A549 (cell line): ENCODE data around the gene EMID1. TPM values are rescaled to one million over a fixed set of nuclear protein-coding genes. Genes with fewer than 3 reads are reported as not detected.

ENCODE experiments used
- ATAC-seq, 2 experiments: fragments of 200-7000 bp in 1 of 2; fragments of >200 bp in 1 of 2; cut with Nextera tagmentation in 1 of 2; cut with Tn5 transposase in 1 of 2; 3 replicates each; pipeline versions ENCODE4 v1.8.0 to v1.9.1; 2018 to 2020; ENCODE audit warnings: mild to moderate bottlenecking in 1 of 2, moderate library complexity in 1 of 2
- CTCF ChIA-PET: fragments of 300-600 bp; sonication (Branson Sonifier 250); formaldehyde crosslinking; extraction: SDS; loops from one replicate; lab custom pipeline; 2021; ENCODE audit warnings: antibody characterized with exemption, inconsistent platforms; lab: Yijun Ruan, JAX
- POLR2A ChIA-PET: fragments of 350-600 bp; formaldehyde crosslinking; extraction: SDS; loops from one replicate; lab custom pipeline; 2021; ENCODE audit warnings: antibody characterized with exemption, inconsistent platforms; lab: Yijun Ruan, JAX
- DNase-seq, 2 experiments: peaks; one replicate each; pipeline versions ENCODE4 v3.0.0 to v3.0.0-alpha.2; 2011 to 2016; ENCODE audit warnings: low read depth in 1 of 2, low spot score in 1 of 2
- FAIRE-seq: peaks from 2 replicates; lab custom pipeline; 2011; peaks lifted over from hg19 to GRCh38; lab: Jason Lieb, UNC
- H3K27ac ChIP-seq, 2 experiments: fragments of >200 bp; sonication (Bioruptor Twin); formaldehyde crosslinking; 3 replicates each; pipeline ENCODE4 v1.5.1; 2016 to 2017
- H3K4me1 ChIP-seq: fragments of >200 bp; sonication (Bioruptor Twin); formaldehyde crosslinking; 3 replicates; pipeline ENCODE4 v1.6.1; 2016
- H3K4me2 ChIP-seq: fragments of >200 bp; sonication (Bioruptor Twin); formaldehyde crosslinking; 3 replicates; pipeline ENCODE4 v1.6.1; 2016
- H3K4me3 ChIP-seq: fragments of >200 bp; sonication (Bioruptor Twin); formaldehyde crosslinking; 3 replicates; pipeline ENCODE4 v1.5.1; 2016
- H3K9me3 ChIP-seq: fragments of >200 bp; sonication (Bioruptor Twin); formaldehyde crosslinking; 3 replicates; pipeline ENCODE4 v1.6.1; 2016
- EP300 ChIP-seq, 2 experiments: fragments of >200 bp; sonication (Bioruptor Twin); formaldehyde crosslinking; IDR thresholded peaks; 2 replicates in 1 of 2; 3 replicates in 1 of 2; pipeline ENCODE4 v1.6.1; 2016 to 2017
- FOSB ChIP-seq: fragments of 250-450 bp; sonication (Bioruptor Pico); IDR thresholded peaks from 2 replicates; pipeline ENCODE4 v1.5.0; 2020; ENCODE audit warnings: mild to moderate bottlenecking, moderate library complexity
- HEYL ChIP-seq: fragments of 250-450 bp; sonication (Bioruptor Pico); IDR thresholded peaks from 2 replicates; pipeline ENCODE4 v1.8.0; 2021; ENCODE audit warnings: mild to moderate bottlenecking, moderate library complexity
- JUN ChIP-seq, 2 experiments: fragments of >200 bp; sonication (Bioruptor Twin); formaldehyde crosslinking; IDR thresholded peaks; 2 replicates in 1 of 2; 3 replicates in 1 of 2; pipeline ENCODE4 v1.6.1; 2016 to 2017
- KDM1A ChIP-seq: fragments of 200-600 bp; sonication (generic); IDR thresholded peaks from 2 replicates; pipeline ENCODE4 v1.6.1; 2016; ENCODE audit warnings: low read depth, mild to moderate bottlenecking
- KDM5A ChIP-seq: fragments of 200-600 bp; sonication (generic); IDR thresholded peaks from 2 replicates; pipeline ENCODE4 v1.6.1; 2016; ENCODE audit warnings: antibody characterized with exemption, mild to moderate bottlenecking
- MAZ ChIP-seq: fragments of 150-350 bp; IDR thresholded peaks from 2 replicates; pipeline ENCODE4 v1.6.1; 2014; ENCODE audit warnings: antibody characterized with exemption, low read depth, low read length, borderline replicate concordance
- MYC ChIP-seq: IDR thresholded peaks from 2 replicates; pipeline ENCODE4 v1.6.1; 2012; ENCODE audit warnings: mild to moderate bottlenecking, inconsistent platforms, low read length, improper control_type of control experiment, borderline replicate concordance
- NFE2L2 ChIP-seq: fragments of 150-350 bp; conservative IDR thresholded peaks from 2 replicates; pipeline ENCODE4 v1.6.1; 2014; ENCODE audit warnings: low read length
- NPAS2 ChIP-seq: fragments of 250-450 bp; sonication (Bioruptor Pico); IDR thresholded peaks from 2 replicates; pipeline ENCODE4 v1.8.0; 2022; ENCODE audit warnings: mild to moderate bottlenecking, moderate library complexity, borderline replicate concordance
- POLR2A ChIP-seq: IDR thresholded peaks from 2 replicates; pipeline ENCODE4 v1.6.1; 2012; ENCODE audit warnings: mild to moderate bottlenecking, low read length
- POLR2AphosphoS2 ChIP-seq: conservative IDR thresholded peaks from 2 replicates; pipeline ENCODE4 v1.6.1; 2012; ENCODE audit warnings: low read length, improper control_type of control experiment, inconsistent platforms
- RARB ChIP-seq: fragments of 250-450 bp; sonication (Bioruptor Pico); IDR thresholded peaks from 2 replicates; pipeline ENCODE4 v1.8.0; 2021; ENCODE audit warnings: mild to moderate bottlenecking, moderate library complexity
- RCOR1 ChIP-seq: fragments of 150-350 bp; IDR thresholded peaks from 2 replicates; pipeline ENCODE4 v1.6.1; 2014; ENCODE audit warnings: antibody characterized with exemption, low read length, low read depth
- RFX5 ChIP-seq: fragments of 450-650 bp; IDR thresholded peaks from 2 replicates; pipeline ENCODE4 v1.7.1; 2014; ENCODE audit warnings: antibody characterized with exemption, mild to moderate bottlenecking, moderate library complexity
- SREBF2 ChIP-seq: fragments of 450-650 bp; IDR thresholded peaks from 2 replicates; pipeline ENCODE4 v1.6.1; 2014; ENCODE audit warnings: mild to moderate bottlenecking, moderate library complexity
- TFCP2L1 ChIP-seq: fragments of 250-450 bp; sonication (Bioruptor Pico); IDR thresholded peaks from 2 replicates; pipeline ENCODE4 v1.5.0; 2021; ENCODE audit warnings: mild to moderate bottlenecking
- TP53 ChIP-seq: fragments of 250-450 bp; sonication (Bioruptor Pico); IDR thresholded peaks from 2 replicates; pipeline ENCODE4 v1.5.0; 2021; ENCODE audit warnings: mild to moderate bottlenecking, moderate library complexity
- ZFP36 ChIP-seq: fragments of 450-650 bp; IDR thresholded peaks from 2 replicates; pipeline ENCODE4 v1.6.1; 2014; ENCODE audit warnings: borderline replicate concordance; ENCODE audit not compliant: partially characterized antibody
- ZSCAN20 ChIP-seq: fragments of 250-450 bp; sonication (Bioruptor Pico); IDR thresholded peaks from 2 replicates; pipeline ENCODE4 v1.8.0; 2022; ENCODE audit warnings: mild to moderate bottlenecking, moderate library complexity
- whole genome bisulfite sequencing: methylation state at CpG from one replicate; pipeline ENCODE4 v1.1.6; 2017; ENCODE audit errors: missing lambda C conversion rate; 5-methylcytosine and 5-hydroxymethylcytosine counted together
- polyA plus RNA-seq, 4 experiments: library from polyadenylated mRNA; depleted of rRNA in 3 of 4; stranded (reverse); fragments of >200 nt; fragmentation: RNase III in 1 of 4; extraction: RNeasy Plus Mini Kit Qiagen cat#74134 plus additional on column Dnase treatment in 1 of 4; gene quantifications; 2 replicates in 3 of 4; 3 replicates in 1 of 4; pipeline ENCODE4 v1.2.3, GENCODE V29; 2011 to 2017
- TF ChIP-seq, protein P1 (sequence below): fragments of >200 bp; sonication (Bioruptor Twin); formaldehyde crosslinking; IDR thresholded peaks from 3 replicates; pipeline ENCODE4 v1.6.1; 2016
- TF ChIP-seq, protein P2 (sequence below): fragments of >200 bp; sonication (Bioruptor Twin); formaldehyde crosslinking; IDR thresholded peaks from 3 replicates; pipeline ENCODE4 v1.5.1; 2016
- TF ChIP-seq, protein P3 (sequence below): fragments of 450-650 bp; IDR thresholded peaks from 2 replicates; pipeline ENCODE4 v1.6.1; 2014; ENCODE audit warnings: antibody characterized with exemption
- TF ChIP-seq, protein P4 (sequence below): IDR thresholded peaks from 2 replicates; pipeline ENCODE4 v1.6.1; 2012
- TF ChIP-seq, protein P5 (sequence below): fragments of 250-450 bp; sonication (Bioruptor Pico); IDR thresholded peaks from 2 replicates; pipeline ENCODE4 v1.5.0; 2020; ENCODE audit warnings: low read depth, mild to moderate bottlenecking, moderate library complexity

EMID1 gene
- polyA plus RNA-seq, 2 of the 4 experiments (the other 2 are of a cell fraction): 0.28 TPM

DNA sequence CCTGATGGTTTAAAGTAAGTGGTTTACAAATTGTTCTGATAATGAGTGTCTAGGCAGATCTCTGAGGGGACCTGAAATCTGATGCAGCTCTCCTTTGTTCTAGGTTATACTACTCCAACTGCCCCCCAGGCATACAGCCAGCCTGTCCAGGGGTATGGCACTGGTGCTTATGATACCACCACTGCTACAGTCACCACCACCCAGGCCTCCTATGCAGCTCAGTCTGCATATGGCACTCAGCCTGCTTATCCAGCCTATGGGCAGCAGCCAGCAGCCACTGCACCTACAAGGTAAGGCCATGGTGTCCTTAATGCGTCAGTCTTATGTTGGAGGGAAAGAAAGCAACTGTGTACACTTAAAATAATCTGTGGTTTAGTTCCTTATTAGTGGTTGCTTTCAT is 72.2 kb downstream of the EMID1 start (continued):
- TF ChIP-seq, protein P1, sequence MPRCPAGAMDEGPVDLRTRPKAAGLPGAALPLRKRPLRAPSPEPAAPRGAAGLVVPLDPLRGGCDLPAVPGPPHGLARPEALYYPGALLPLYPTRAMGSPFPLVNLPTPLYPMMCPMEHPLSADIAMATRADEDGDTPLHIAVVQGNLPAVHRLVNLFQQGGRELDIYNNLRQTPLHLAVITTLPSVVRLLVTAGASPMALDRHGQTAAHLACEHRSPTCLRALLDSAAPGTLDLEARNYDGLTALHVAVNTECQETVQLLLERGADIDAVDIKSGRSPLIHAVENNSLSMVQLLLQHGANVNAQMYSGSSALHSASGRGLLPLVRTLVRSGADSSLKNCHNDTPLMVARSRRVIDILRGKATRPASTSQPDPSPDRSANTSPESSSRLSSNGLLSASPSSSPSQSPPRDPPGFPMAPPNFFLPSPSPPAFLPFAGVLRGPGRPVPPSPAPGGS: no peak

DNA sequence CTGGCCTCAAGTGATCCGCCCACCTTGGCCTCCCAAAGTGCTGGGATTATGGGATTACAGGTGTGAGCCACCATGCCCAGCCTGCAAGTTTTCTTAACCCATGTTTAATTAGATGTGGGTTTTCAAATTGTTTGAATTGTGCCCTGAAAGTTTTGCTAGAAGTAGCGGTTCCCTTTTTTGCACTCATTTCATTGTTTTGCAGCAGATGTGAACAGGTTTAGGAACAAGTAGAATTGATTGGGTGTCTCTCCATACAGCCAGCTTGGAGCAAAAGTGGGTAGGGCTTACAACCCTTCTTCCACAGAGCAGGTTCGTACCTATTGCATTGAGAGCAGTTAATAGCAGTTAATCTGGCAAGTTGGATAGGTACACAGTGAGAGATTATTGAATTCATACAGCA is 78.5 kb downstream of the EMID1 start:
- CTCF ChIA-PET: interaction anchor here (0.8 to 1.5 kb wide), 2 partner anchors 22 to 23 kb away, joined by 3 to 4 read pairs; no protein-coding TSS in a partner anchor
- TF ChIP-seq, protein P2, sequence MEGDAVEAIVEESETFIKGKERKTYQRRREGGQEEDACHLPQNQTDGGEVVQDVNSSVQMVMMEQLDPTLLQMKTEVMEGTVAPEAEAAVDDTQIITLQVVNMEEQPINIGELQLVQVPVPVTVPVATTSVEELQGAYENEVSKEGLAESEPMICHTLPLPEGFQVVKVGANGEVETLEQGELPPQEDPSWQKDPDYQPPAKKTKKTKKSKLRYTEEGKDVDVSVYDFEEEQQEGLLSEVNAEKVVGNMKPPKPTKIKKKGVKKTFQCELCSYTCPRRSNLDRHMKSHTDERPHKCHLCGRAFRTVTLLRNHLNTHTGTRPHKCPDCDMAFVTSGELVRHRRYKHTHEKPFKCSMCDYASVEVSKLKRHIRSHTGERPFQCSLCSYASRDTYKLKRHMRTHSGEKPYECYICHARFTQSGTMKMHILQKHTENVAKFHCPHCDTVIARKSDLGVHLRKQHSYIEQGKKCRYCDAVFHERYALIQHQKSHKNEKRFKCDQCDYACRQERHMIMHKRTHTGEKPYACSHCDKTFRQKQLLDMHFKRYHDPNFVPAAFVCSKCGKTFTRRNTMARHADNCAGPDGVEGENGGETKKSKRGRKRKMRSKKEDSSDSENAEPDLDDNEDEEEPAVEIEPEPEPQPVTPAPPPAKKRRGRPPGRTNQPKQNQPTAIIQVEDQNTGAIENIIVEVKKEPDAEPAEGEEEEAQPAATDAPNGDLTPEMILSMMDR: no peak
- TF ChIP-seq, protein P3, sequence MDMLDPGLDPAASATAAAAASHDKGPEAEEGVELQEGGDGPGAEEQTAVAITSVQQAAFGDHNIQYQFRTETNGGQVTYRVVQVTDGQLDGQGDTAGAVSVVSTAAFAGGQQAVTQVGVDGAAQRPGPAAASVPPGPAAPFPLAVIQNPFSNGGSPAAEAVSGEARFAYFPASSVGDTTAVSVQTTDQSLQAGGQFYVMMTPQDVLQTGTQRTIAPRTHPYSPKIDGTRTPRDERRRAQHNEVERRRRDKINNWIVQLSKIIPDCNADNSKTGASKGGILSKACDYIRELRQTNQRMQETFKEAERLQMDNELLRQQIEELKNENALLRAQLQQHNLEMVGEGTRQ: no peak
- TF ChIP-seq POLR2AphosphoS2: no peak
- no peak for TF ChIP-seq HEYL (CRISPR knock-in tag)
- TF ChIP-seq TP53: no peak
- TF ChIP-seq JUN (IDR thresholded peaks at IDR 0.05): no peak
- TF ChIP-seq FOSB (CRISPR knock-in tag): no peak
- no peak for TF ChIP-seq RARB
- Histone ChIP-seq H3K4me3 (no peak overlapping the region), H3K9me3 (no peaks in the 10 kb centered on the region), H3K4me1 (no peaks in the 10 kb centered on the region; the same call in 2 of the 3 replicates), H3K27ac (no peak overlapping the region), H3K4me2 (no peak overlapping the region)
- POLR2A ChIA-PET: interaction anchor here (0.6 kb wide), 1 partner anchor 11 kb away, joined by 3 read pairs; no protein-coding TSS in a partner anchor
- no peak for ATAC-seq
- 100% methylated on average over 3 of the region's 3 CpGs for WGBS
- FAIRE-seq: no peak
- DNase-seq: no peak

DNA sequence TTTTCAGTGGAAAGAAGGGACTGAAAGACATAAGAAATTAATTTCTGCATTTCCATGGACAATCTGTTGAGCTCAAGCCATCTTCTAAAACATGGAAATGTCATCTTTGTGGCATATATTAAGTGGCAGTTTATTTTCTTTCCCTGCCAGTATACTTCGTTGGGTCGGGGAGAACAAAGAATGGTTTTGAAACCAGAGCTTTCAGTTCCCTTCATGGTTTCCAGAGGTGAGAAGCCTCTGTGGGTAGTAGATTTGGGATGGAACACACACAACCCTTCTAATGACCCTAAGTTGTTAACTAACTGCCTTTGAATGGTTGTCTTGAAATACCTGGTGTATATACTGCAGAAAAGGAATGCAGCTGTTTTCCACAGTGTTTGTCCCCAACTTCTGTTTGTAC is 83.1 kb downstream of the EMID1 start:
- Histone ChIP-seq H3K4me3 (no peak overlapping the region), H3K9me3 (no peaks in the 10 kb centered on the region), H3K4me1 (no peaks in the 10 kb centered on the region; the same call in 2 of the 3 replicates), H3K4me2 (no peak overlapping the region), H3K27ac (no peak overlapping the region)
- POLR2A ChIA-PET: no interaction called here
- DNase-seq (no peak), FAIRE-seq (no peak), ATAC-seq (no peak)
- 78% methylated on average over 2 of the region's 2 CpGs for WGBS
- CTCF ChIA-PET: interaction anchor here (1.1 to 3.5 kb wide), 3 partner anchors 14 to 55 kb away, joined by 3 to 14 read pairs (median 3); no protein-coding TSS in a partner anchor
- TF ChIP-seq EP300 (IDR thresholded peaks at IDR 0.05) (no peak), FOSB (CRISPR knock-in tag) (no peak), MAZ (no peak), JUN (IDR thresholded peaks at IDR 0.05) (no peak), TP53 (no peak), NFE2L2 (no peak), ZSCAN20 (CRISPR knock-in tag) (no peak), KDM5A (no peak), POLR2A (no peak), SREBF2 (no peak), MYC (no peak), TFCP2L1 (CRISPR knock-in tag) (no peak), RFX5 (no peak)

DNA sequence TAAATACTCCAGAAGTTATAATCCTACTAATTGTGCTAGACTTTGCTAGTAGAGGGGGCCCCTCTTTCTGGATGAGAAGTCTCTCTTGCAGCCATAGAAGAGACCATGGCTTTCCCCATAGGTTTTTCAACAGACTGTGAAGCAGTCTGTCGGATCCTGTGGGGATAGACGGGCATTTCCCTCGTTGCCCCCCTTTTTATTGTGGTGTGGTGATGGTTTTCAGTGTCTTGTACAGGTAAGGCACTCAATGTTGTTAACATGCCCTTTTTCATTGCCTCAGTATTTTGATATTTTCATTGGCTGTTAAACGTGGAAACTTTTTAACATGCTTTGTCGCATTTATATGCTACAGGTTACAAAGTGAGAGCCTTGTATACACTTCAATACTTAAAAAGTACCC is 84.4 kb downstream of the EMID1 start:
- no peak for DNase-seq
- FAIRE-seq: no peak
- ChIA-PET POLR2A (no interaction called here), CTCF (interaction anchor here (0.6 to 1.9 kb wide), 2 partner anchors 16 to 69 kb away, joined by 3 to 4 read pairs; no protein-coding TSS in a partner anchor)
- Histone ChIP-seq H3K4me2 (no peak overlapping the region), H3K4me1 (no peaks in the 10 kb centered on the region; the same call in 2 of the 3 replicates), H3K4me3 (no peak overlapping the region), H3K9me3 (no peaks in the 10 kb centered on the region), H3K27ac (no peak overlapping the region)
- 93% methylated on average over 5 of the region's 5 CpGs for whole genome bisulfite sequencing
- ATAC-seq: no peak
- TF ChIP-seq, protein P4, sequence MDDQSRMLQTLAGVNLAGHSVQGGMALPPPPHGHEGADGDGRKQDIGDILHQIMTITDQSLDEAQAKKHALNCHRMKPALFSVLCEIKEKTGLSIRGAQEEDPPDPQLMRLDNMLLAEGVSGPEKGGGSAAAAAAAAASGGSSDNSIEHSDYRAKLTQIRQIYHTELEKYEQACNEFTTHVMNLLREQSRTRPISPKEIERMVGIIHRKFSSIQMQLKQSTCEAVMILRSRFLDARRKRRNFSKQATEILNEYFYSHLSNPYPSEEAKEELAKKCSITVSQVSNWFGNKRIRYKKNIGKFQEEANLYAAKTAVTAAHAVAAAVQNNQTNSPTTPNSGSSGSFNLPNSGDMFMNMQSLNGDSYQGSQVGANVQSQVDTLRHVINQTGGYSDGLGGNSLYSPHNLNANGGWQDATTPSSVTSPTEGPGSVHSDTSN: no peak
- no peak for TF ChIP-seq NPAS2 (CRISPR knock-in tag)
- no peak for TF ChIP-seq RCOR1
- TF ChIP-seq, protein P1: no peak
- TF ChIP-seq TFCP2L1 (CRISPR knock-in tag): no peak
- TF ChIP-seq ZFP36: no peak
- TF ChIP-seq KDM1A: no peak
- no peak for TF ChIP-seq FOSB (CRISPR knock-in tag)
- TF ChIP-seq, protein P5, sequence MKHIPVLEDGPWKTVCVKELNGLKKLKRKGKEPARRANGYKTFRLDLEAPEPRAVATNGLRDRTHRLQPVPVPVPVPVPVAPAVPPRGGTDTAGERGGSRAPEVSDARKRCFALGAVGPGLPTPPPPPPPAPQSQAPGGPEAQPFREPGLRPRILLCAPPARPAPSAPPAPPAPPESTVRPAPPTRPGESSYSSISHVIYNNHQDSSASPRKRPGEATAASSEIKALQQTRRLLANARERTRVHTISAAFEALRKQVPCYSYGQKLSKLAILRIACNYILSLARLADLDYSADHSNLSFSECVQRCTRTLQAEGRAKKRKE (CRISPR knock-in tag): no peak
- TF ChIP-seq, protein P3: no peak
